ENCODE measurements around the gene SUGP2. TPM values are rescaled to one million over a fixed set of nuclear protein-coding genes. Genes with fewer than 3 reads are reported as not detected.

SUGP2 gene
- total RNA-seq, 1 experiment from 2014 or later, result 95.2 TPM

GRCh38 chr19:19067276-19068072 is 34.2 kb upstream of the SUGP2 start:
- no peak overlapping the region for H2BK120ac ChIP-seq (ENCODE audit: low read depth, low read length, poor library complexity, severe bottlenecking)
- no peak overlapping the region for H2BK15ac ChIP-seq (ENCODE audit: low read depth, low read length)
- no peak overlapping the region for H3K27ac ChIP-seq (ENCODE audit: insufficient read length, low read depth, low read length)
- H2BK12ac ChIP-seq (ENCODE audit: insufficient read length, low read depth, low read length), result no peak overlapping the region
- no peak overlapping the region for H2BK5ac ChIP-seq (ENCODE audit: insufficient read length, low read length)
- H3K4ac ChIP-seq (ENCODE audit: low read depth, low read length), result no peak overlapping the region
- Mint-ChIP-seq H3K4me1 (peaks cover 17 to 18% of the 10 kb centered on the region in 2 experiments), H3K9me3 (no peaks in the 10 kb centered on the region), H3K4me3 (no peak overlapping the region), H3K27ac (no peak overlapping the region), H3K27me3 (ENCODE audit: low read depth) (peaks cover 73% of the 10 kb centered on the region), H3K36me3 (ENCODE audit: insufficient read depth in 1 of 3, low read depth in 3 of 3) (peaks cover 0 to 1% (median 0%) of the 10 kb centered on the region in 3 experiments; a peak in 1 of 7 replicates)
- H2BK20ac ChIP-seq (ENCODE audit: low read depth, low read length, poor library complexity, severe bottlenecking), result no peak overlapping the region
- no peaks in the 10 kb centered on the region for H3K9me3 ChIP-seq (ENCODE audit: control insufficient read depth, low read depth, low read length)
- H2AK5ac ChIP-seq (ENCODE audit: insufficient read length, low read length), result no peak overlapping the region
- H3K79me2 ChIP-seq (ENCODE audit: insufficient read depth, low read length), result no peaks in the 10 kb centered on the region
- H3K14ac ChIP-seq (ENCODE audit: insufficient read depth, low read length), result no peak overlapping the region
- H3K56ac ChIP-seq (ENCODE audit: insufficient read length, low read depth, low read length), result no peak overlapping the region
- no peaks in the 10 kb centered on the region for H4K20me1 ChIP-seq (ENCODE audit: control insufficient read depth, insufficient read depth, insufficient read length)
- no peak overlapping the region for H3K4me2 ChIP-seq (ENCODE audit: insufficient read depth, insufficient read length, low read length)
- peaks cover 3% of the 10 kb centered on the region; the same call in 1 of the 2 replicates for H3K4me1 ChIP-seq (ENCODE audit: insufficient read depth, low read length)
- H3K23ac ChIP-seq (ENCODE audit: insufficient read length, low read depth, low read length), result no peak overlapping the region
- H3K79me1 ChIP-seq (ENCODE audit: insufficient read depth, low read depth, low read length, poor library complexity, severe bottlenecking), result no peaks in the 10 kb centered on the region
- no CpG with 5 or more reads among the region's 11 CpGs for WGBS (ENCODE audit: extremely low coverage, insufficient read length, low lambda C conversion rate)
- H3T11ph ChIP-seq (ENCODE audit: low read length), result no peak overlapping the region
- H3K27me3 ChIP-seq (ENCODE audit: insufficient read depth, low read length), result peaks cover 11% of the 10 kb centered on the region; the same call in 1 of the 2 replicates
- no peak overlapping the region for H3K9ac ChIP-seq (ENCODE audit: extremely low read depth, insufficient read length, low read length)
- DNase-seq, result no peak
- TF ChIP-seq CTCF (conservative IDR thresholded peaks at IDR 0.05), result no peak
- H2AFZ ChIP-seq (ENCODE audit: low read length), result no peak overlapping the region
- H4K8ac ChIP-seq (replicated peaks; ENCODE audit: insufficient read length, low read depth, low read length), result no peak overlapping the region
- H3K23me2 ChIP-seq (ENCODE audit: insufficient read length, low read depth, low read length, poor library complexity, severe bottlenecking), result peaks cover 4% of the 10 kb centered on the region
- H3K18ac ChIP-seq (ENCODE audit: insufficient read length, low read depth, low read length), result no peak overlapping the region
- H4K5ac ChIP-seq (ENCODE audit: insufficient read length, low read depth, low read length), result no peak overlapping the region
- no peak overlapping the region for H4K91ac ChIP-seq (ENCODE audit: insufficient read length, low read depth, low read length)
